ENCODE results near the gene KRTAP10-1. TPM values are rescaled to one million over a fixed set of nuclear protein-coding genes. Genes with fewer than 3 reads are reported as not detected.

KRTAP10-1 gene
- total RNA-seq, result not detected in 2 replicates
- long read RNA-seq, result 0 reads

GRCh38 chr21:44539991-44540666 is at the start of gene KRTAP10-1:
Gene KRTAP10-1, minus strand, starts transcription at chr21:44540195. Its CDS starts 45 bp downstream, at chr21:44540150.
- H3K27ac Mint-ChIP-seq (ENCODE audit: unreplicated experiment), result no peak within 1 kb of the TSS
- peak; percentile 83 for DNase-seq (ENCODE audit: extremely low spot score, unreplicated experiment)
- no peaks in the 10 kb centered on the region for H3K36me3 Mint-ChIP-seq (ENCODE audit: unreplicated experiment)
- H3K9me3 Mint-ChIP-seq (ENCODE audit: unreplicated experiment), result no peaks in the 10 kb centered on the region
- H3K4me1 Mint-ChIP-seq (ENCODE audit: unreplicated experiment), result no peaks in the 10 kb centered on the region
- peaks cover 12% of the 10 kb centered on the region for H3K27me3 Mint-ChIP-seq (ENCODE audit: unreplicated experiment)
- no peak within 1 kb of the TSS for H3K4me3 Mint-ChIP-seq (ENCODE audit: unreplicated experiment)
- no peak for TF ChIP-seq CTCF (IDR thresholded peaks at IDR 0.05)

DNA sequence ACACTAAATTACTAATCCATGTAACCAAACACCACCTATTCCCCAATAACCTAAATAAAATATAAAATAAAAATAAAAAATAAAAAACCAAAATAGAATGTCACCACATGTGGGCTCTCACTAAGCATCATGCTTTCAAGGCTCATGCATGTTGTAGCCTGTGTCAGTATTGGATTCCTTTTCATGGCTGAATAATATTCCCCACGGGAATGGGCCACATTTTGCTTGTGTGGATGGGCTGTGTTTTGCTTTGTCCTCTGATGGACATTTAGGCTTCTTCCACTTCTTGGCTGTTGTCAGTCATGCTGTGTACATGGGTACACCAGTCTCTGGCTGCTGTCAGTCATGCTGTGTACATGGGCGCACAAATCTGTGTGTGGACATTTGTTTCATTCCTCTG is 49.1 kb upstream of the KRTAP10-1 start:
- no peak for DNase-seq (ENCODE audit: extremely low spot score, unreplicated experiment)
- TF ChIP-seq CTCF (IDR thresholded peaks at IDR 0.05), result no peak
- no peak overlapping the region for H3K27ac Mint-ChIP-seq (ENCODE audit: unreplicated experiment)
- peaks cover 3% of the 10 kb centered on the region for H3K4me1 Mint-ChIP-seq (ENCODE audit: unreplicated experiment)
- H3K36me3 Mint-ChIP-seq (ENCODE audit: unreplicated experiment), result no peaks in the 10 kb centered on the region
- no peaks in the 10 kb centered on the region for H3K9me3 Mint-ChIP-seq (ENCODE audit: unreplicated experiment)
- H3K4me3 Mint-ChIP-seq (ENCODE audit: unreplicated experiment), result no peak overlapping the region
- peaks cover 35% of the 10 kb centered on the region for H3K27me3 Mint-ChIP-seq (ENCODE audit: unreplicated experiment)

GRCh38 chr21:44585892-44586291 is 45.9 kb upstream of the KRTAP10-1 start:
- DNase-seq (ENCODE audit: extremely low spot score, unreplicated experiment), result peak; percentile 62
- Mint-ChIP-seq H3K27me3 (ENCODE audit: unreplicated experiment) (peaks cover 33% of the 10 kb centered on the region), H3K4me3 (ENCODE audit: unreplicated experiment) (no peak overlapping the region), H3K9me3 (ENCODE audit: unreplicated experiment) (peaks cover 9% of the 10 kb centered on the region), H3K4me1 (ENCODE audit: unreplicated experiment) (peaks cover 3% of the 10 kb centered on the region), H3K27ac (ENCODE audit: unreplicated experiment) (no peak overlapping the region), H3K36me3 (ENCODE audit: unreplicated experiment) (no peaks in the 10 kb centered on the region)
- TF ChIP-seq CTCF (IDR thresholded peaks at IDR 0.05), result no peak

DNA sequence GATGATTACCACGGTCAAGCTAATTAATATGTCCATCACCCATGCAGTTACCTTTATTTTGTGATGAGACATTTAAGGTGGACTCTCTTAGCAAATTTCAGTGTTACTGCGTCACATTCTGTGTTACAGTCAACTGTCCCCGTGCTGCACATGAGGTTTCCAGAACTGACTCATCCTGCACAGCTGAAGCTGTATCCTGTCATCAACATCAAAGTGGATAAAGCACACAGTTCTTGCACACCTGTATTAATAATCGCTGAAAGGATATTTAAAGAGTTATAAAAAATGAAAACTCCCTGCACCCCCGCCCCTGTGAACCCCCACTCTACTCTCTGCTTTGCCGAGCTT is 43.8 kb upstream of the KRTAP10-1 start:
- H3K4me3 Mint-ChIP-seq (ENCODE audit: unreplicated experiment), result no peak overlapping the region
- H3K36me3 Mint-ChIP-seq (ENCODE audit: unreplicated experiment), result no peaks in the 10 kb centered on the region
- H3K4me1 Mint-ChIP-seq (ENCODE audit: unreplicated experiment), result peaks cover 3% of the 10 kb centered on the region
- TF ChIP-seq CTCF (IDR thresholded peaks at IDR 0.05), result no peak
- H3K27ac Mint-ChIP-seq (ENCODE audit: unreplicated experiment), result no peak overlapping the region
- H3K27me3 Mint-ChIP-seq (ENCODE audit: unreplicated experiment), result peaks cover 33% of the 10 kb centered on the region
- DNase-seq (ENCODE audit: extremely low spot score, unreplicated experiment), result no peak
- H3K9me3 Mint-ChIP-seq (ENCODE audit: unreplicated experiment), result peaks cover 10% of the 10 kb centered on the region

DNA sequence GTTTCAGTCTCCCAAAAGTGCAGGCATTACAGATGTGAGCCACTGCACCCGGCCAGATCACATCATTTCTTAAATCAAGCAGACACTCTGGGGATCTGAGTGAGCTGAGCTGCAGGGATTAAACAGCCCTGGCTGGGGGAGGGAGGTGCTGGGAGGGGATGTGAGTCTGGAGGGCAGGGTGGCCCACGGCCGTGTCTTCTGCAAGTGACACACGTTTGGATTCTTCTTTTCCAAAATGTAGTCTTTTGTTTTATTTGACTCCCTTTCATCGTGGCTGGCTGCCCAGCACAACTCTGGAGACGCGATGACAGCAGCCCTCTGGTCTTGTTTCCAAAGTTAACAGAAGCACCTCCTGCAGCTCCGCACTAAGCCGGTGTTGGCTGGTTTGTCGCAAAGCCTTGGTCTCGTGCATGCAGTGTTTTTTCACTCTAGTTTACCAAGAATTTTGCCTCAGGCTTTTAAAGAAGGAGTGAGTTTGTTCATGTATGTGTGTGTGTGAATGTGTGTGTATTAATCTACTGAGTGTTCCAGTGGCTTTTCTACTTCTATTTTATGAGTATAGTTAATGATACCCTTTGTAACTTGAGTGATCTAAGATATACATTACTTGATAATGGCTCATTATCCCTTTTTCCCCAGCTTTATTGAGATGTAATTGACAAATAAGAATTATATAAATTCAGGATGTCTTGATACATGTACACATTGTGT is 43.2 kb upstream of the KRTAP10-1 start:
- Mint-ChIP-seq H3K4me1 (ENCODE audit: unreplicated experiment) (peaks cover 3% of the 10 kb centered on the region), H3K9me3 (ENCODE audit: unreplicated experiment) (peaks cover 11% of the 10 kb centered on the region), H3K27ac (ENCODE audit: unreplicated experiment) (no peak overlapping the region), H3K36me3 (ENCODE audit: unreplicated experiment) (no peaks in the 10 kb centered on the region), H3K4me3 (ENCODE audit: unreplicated experiment) (no peak overlapping the region), H3K27me3 (ENCODE audit: unreplicated experiment) (peaks cover 33% of the 10 kb centered on the region)
- no peak for TF ChIP-seq CTCF (IDR thresholded peaks at IDR 0.05)
- peak; percentile 79 for DNase-seq (ENCODE audit: extremely low spot score, unreplicated experiment)
